SW480 (cell line): ENCODE measurements around the gene CRYBG2.
A peak's percentile ranks its signal among the peaks of the same experiment; 100 is the strongest.
"Not testable (repeated sequence)": the region's sequence is repeated elsewhere in the genome, so short reads cannot be mapped to it uniquely, and the experiment has no call there.

Experiments used
- DNase-seq: peaks from one replicate; pipeline ENCODE4 v3.0.0-alpha.2; 2016; ENCODE audit warnings: low spot score

CRYBG2 gene

GRCh38 chr1:26353976-26354820, at the start of gene CRYBG2:
CRYBG2 (minus strand) TSS chr1:26354130; CDS start chr1:26346657, 7,473 bp downstream.
- DNase-seq = peak; percentile 63

GRCh38 chr1:26403656-26404055, 49.7 kb upstream of the CRYBG2 start:
- no peak for DNase-seq

- no peak for DNase-seq
Measured at GRCh38 chr1:26401891-26402290, 48.0 kb upstream of the CRYBG2 start.

- DNase-seq = no peak
Measured at GRCh38 chr1:26399034-26399433, 45.1 kb upstream of the CRYBG2 start.

- DNase-seq = no peak
Measured at GRCh38 chr1:26395754-26396153, 41.8 kb upstream of the CRYBG2 start.

- peak; percentile 62 for DNase-seq
Measured at GRCh38 chr1:26391450-26391849, 37.5 kb upstream of the CRYBG2 start.

- DNase-seq = no peak
Measured at GRCh38 chr1:26389604-26390247, 35.8 kb upstream of the CRYBG2 start.

- no peak for DNase-seq
Measured at GRCh38 chr1:26388791-26389445, 35.0 kb upstream of the CRYBG2 start.

- DNase-seq = peak; percentile 56
Measured at GRCh38 chr1:26387447-26387846, 33.5 kb upstream of the CRYBG2 start.

- not testable (repeated sequence) for DNase-seq
Measured at GRCh38 chr1:26385063-26385462, 31.1 kb upstream of the CRYBG2 start.

GRCh38 chr1:26384076-26384475, 30.1 kb upstream of the CRYBG2 start:
- no peak for DNase-seq

- DNase-seq = no peak
Measured at GRCh38 chr1:26378879-26379251, 24.9 kb upstream of the CRYBG2 start.

GRCh38 chr1:26378088-26378878, 24.4 kb upstream of the CRYBG2 start:
- peak; percentile 81 for DNase-seq

GRCh38 chr1:26376050-26376449, 22.1 kb upstream of the CRYBG2 start:
- DNase-seq = no peak

GRCh38 chr1:26375081-26375480, 21.2 kb upstream of the CRYBG2 start:
- no peak for DNase-seq

- DNase-seq = not testable (repeated sequence)
Measured at GRCh38 chr1:26374361-26374760, 20.4 kb upstream of the CRYBG2 start.

GRCh38 chr1:26373789-26374188, 19.9 kb upstream of the CRYBG2 start:
- no peak for DNase-seq

GRCh38 chr1:26373281-26373680, 19.4 kb upstream of the CRYBG2 start:
- DNase-seq = no peak

GRCh38 chr1:26372611-26373010, 18.7 kb upstream of the CRYBG2 start, which contains the start of gene ZNF683:
ZNF683 (minus strand) TSS chr1:26372750; CDS start chr1:26368571, 4,179 bp downstream.
- DNase-seq = not testable (repeated sequence)

- no peak for DNase-seq
Measured at GRCh38 chr1:26372039-26372438, 18.1 kb upstream of the CRYBG2 start.

GRCh38 chr1:26370591-26371382, 16.9 kb upstream of the CRYBG2 start:
- DNase-seq = no peak
